Astrocyte (in vitro differentiated cells and primary cell): ENCODE measurements around the gene QARS1. TPM values are rescaled to one million over a fixed set of nuclear protein-coding genes. Genes with fewer than 3 reads are reported as not detected.

Source experiments
- DNase-seq: peaks from one replicate; pipeline ENCODE4 v3.0.0-alpha.2; 2010; ENCODE audit warnings: low read depth
- FAIRE-seq: peaks from 2 replicates; lab custom pipeline; 2011; peaks lifted over from hg19 to GRCh38; lab: Jason Lieb, UNC
- H2AFZ ChIP-seq: 2 replicates; pipeline ENCODE4 v1.6.0; 2012; ENCODE audit warnings: low read depth, low read length, inconsistent platforms
- H3K27ac ChIP-seq: 2 replicates; pipeline ENCODE4 v1.5.1; 2011; ENCODE audit warnings: low read depth, low read length, inconsistent platforms
- H3K27me3 ChIP-seq: 2 replicates; pipeline ENCODE4 v1.6.0; 2011; ENCODE audit warnings: low read length, inconsistent platforms; ENCODE audit not compliant: insufficient read depth
- H3K36me3 ChIP-seq: 2 replicates; pipeline ENCODE4 v1.5.1; 2011; ENCODE audit warnings: low read length, inconsistent platforms; ENCODE audit not compliant: insufficient read depth
- H3K4me1 ChIP-seq: 2 replicates; pipeline ENCODE4 v1.5.1; 2011; ENCODE audit warnings: low read length, inconsistent platforms; ENCODE audit not compliant: insufficient read depth
- H3K4me2 ChIP-seq: 2 replicates; pipeline ENCODE4 v1.6.0; 2012; ENCODE audit warnings: low read length, inconsistent platforms
- H3K4me3 ChIP-seq: 2 replicates; pipeline ENCODE4 v1.5.1; 2011; ENCODE audit warnings: low read depth, mild to moderate bottlenecking, low read length, inconsistent platforms; ENCODE audit not compliant: insufficient read depth
- H3K79me2 ChIP-seq: 2 replicates; pipeline ENCODE4 v1.6.0; 2012; ENCODE audit warnings: mild to moderate bottlenecking, low read length, inconsistent platforms; ENCODE audit not compliant: insufficient read depth
- H3K9ac ChIP-seq: 2 replicates; pipeline ENCODE4 v1.6.0; 2012; ENCODE audit warnings: mild to moderate bottlenecking, low read length, inconsistent platforms
- H3K9me3 ChIP-seq: 2 replicates; pipeline ENCODE4 v1.5.1; 2012; ENCODE audit warnings: low read depth, mild to moderate bottlenecking, low read length, inconsistent platforms; ENCODE audit not compliant: insufficient read depth
- H4K20me1 ChIP-seq: 2 replicates; pipeline ENCODE4 v1.6.0; 2012; ENCODE audit warnings: low read length, inconsistent platforms; ENCODE audit not compliant: insufficient read depth
- H3K27ac Mint-ChIP-seq: one replicate; pipeline ENCODE4 v1.8.0; 2021; ENCODE audit warnings: mild to moderate bottlenecking, mixed read lengths; ENCODE audit not compliant: unreplicated experiment
- H3K27me3 Mint-ChIP-seq: one replicate; pipeline ENCODE4 v1.8.0; 2021; ENCODE audit warnings: low read depth, mixed read lengths; ENCODE audit not compliant: unreplicated experiment
- H3K36me3 Mint-ChIP-seq: one replicate; pipeline ENCODE4 v1.8.0; 2021; ENCODE audit warnings: low read depth, mixed read lengths; ENCODE audit not compliant: unreplicated experiment
- H3K4me1 Mint-ChIP-seq: one replicate; pipeline ENCODE4 v1.8.0; 2021; ENCODE audit warnings: low read depth, mixed read lengths; ENCODE audit not compliant: unreplicated experiment
- H3K4me3 Mint-ChIP-seq: one replicate; pipeline ENCODE4 v1.8.0; 2021; ENCODE audit warnings: mild to moderate bottlenecking, moderate library complexity, mixed read lengths; ENCODE audit not compliant: unreplicated experiment
- H3K9me3 Mint-ChIP-seq: one replicate; pipeline ENCODE4 v1.8.0; 2021; ENCODE audit warnings: mild to moderate bottlenecking, mixed read lengths; ENCODE audit not compliant: unreplicated experiment
- CTCF ChIP-seq: IDR thresholded peaks from 2 replicates; pipeline ENCODE4 v1.5.1; 2011; ENCODE audit warnings: low read depth, mild to moderate bottlenecking, inconsistent platforms, low read length, moderate library complexity; ENCODE audit not compliant: insufficient read depth
- EZH2 ChIP-seq: IDR thresholded peaks from 2 replicates; pipeline ENCODE4 v1.6.1; 2012; ENCODE audit warnings: mild to moderate bottlenecking, low read length, inconsistent platforms; ENCODE audit not compliant: insufficient read depth
- total RNA-seq: library from RNA; stranded (reverse); gene quantifications from 2 replicates; pipeline ENCODE4 v1.2.1, GENCODE V29; 2021

The QARS1 gene
- total RNA-seq, 1 donor from 2014 or later = 189 TPM

GRCh38 chr3:49057268-49057667 is 47.3 kb downstream of the QARS1 start:
- no peaks in the 10 kb centered on the region for H3K4me1 Mint-ChIP-seq
- H4K20me1 ChIP-seq = peaks cover 50% of the 10 kb centered on the region
- H3K79me2 ChIP-seq = peaks cover 50% of the 10 kb centered on the region
- no peak for DNase-seq
- H3K27me3 Mint-ChIP-seq = no peaks in the 10 kb centered on the region
- H3K4me3 ChIP-seq = no peak overlapping the region
- no peak overlapping the region for H2AFZ ChIP-seq
- H3K4me2 ChIP-seq = no peak overlapping the region
- no peak overlapping the region for H3K4me3 Mint-ChIP-seq
- no peak for FAIRE-seq
- peaks cover 34% of the 10 kb centered on the region for H3K36me3 ChIP-seq
- no peaks in the 10 kb centered on the region for H3K4me1 ChIP-seq
- peaks cover 22% of the 10 kb centered on the region for H3K36me3 Mint-ChIP-seq
- H3K27ac ChIP-seq = no peak overlapping the region
- no peak overlapping the region for H3K27ac Mint-ChIP-seq
- H3K9ac ChIP-seq = no peak overlapping the region
- H3K9me3 Mint-ChIP-seq = no peaks in the 10 kb centered on the region
- TF ChIP-seq CTCF (no peak), EZH2 (no peak)
- H3K9me3 ChIP-seq = no peaks in the 10 kb centered on the region
- H3K27me3 ChIP-seq = no peaks in the 10 kb centered on the region

- Mint-ChIP-seq H3K27ac (no peak overlapping the region), H3K36me3 (peaks cover 29% of the 10 kb centered on the region), H3K4me3 (no peak overlapping the region), H3K27me3 (no peaks in the 10 kb centered on the region), H3K4me1 (no peaks in the 10 kb centered on the region), H3K9me3 (no peaks in the 10 kb centered on the region)
- Histone ChIP-seq H3K9me3 (no peaks in the 10 kb centered on the region), H3K4me1 (no peaks in the 10 kb centered on the region), H3K79me2 (peaks cover 52% of the 10 kb centered on the region), H3K4me2 (no peak overlapping the region), H4K20me1 (peaks cover 46% of the 10 kb centered on the region), H3K9ac (no peak overlapping the region), H3K27ac (no peak overlapping the region), H2AFZ (no peak overlapping the region), H3K27me3 (no peaks in the 10 kb centered on the region), H3K4me3 (no peak overlapping the region), H3K36me3 (peaks cover 35% of the 10 kb centered on the region)
- TF ChIP-seq EZH2 (no peak), CTCF (no peak)
- DNase-seq (no peak), FAIRE-seq (no peak)
Observed at GRCh38 chr3:49054344-49054862, 50.2 kb downstream of the QARS1 start.

GRCh38 chr3:49053543-49053942 is 51.0 kb downstream of the QARS1 start:
- Mint-ChIP-seq H3K9me3 (no peaks in the 10 kb centered on the region), H3K36me3 (peaks cover 31% of the 10 kb centered on the region), H3K4me1 (no peaks in the 10 kb centered on the region), H3K4me3 (no peak overlapping the region), H3K27me3 (no peaks in the 10 kb centered on the region), H3K27ac (no peak overlapping the region)
- peaks cover 35% of the 10 kb centered on the region for H3K36me3 ChIP-seq
- no peak overlapping the region for H3K27ac ChIP-seq
- no peak overlapping the region for H3K4me2 ChIP-seq
- no peaks in the 10 kb centered on the region for H3K27me3 ChIP-seq
- DNase-seq = no peak
- H3K79me2 ChIP-seq = peaks cover 52% of the 10 kb centered on the region
- no peak overlapping the region for H3K9ac ChIP-seq
- H2AFZ ChIP-seq = no peak overlapping the region
- TF ChIP-seq CTCF = no peak
- no peak for TF ChIP-seq EZH2
- H3K9me3 ChIP-seq = no peaks in the 10 kb centered on the region
- H4K20me1 ChIP-seq = peaks cover 46% of the 10 kb centered on the region
- no peak for FAIRE-seq
- no peak overlapping the region for H3K4me3 ChIP-seq
- H3K4me1 ChIP-seq = no peaks in the 10 kb centered on the region
